Kidney epithelial cell (primary cell): Measurements from ENCODE around the gene PDE3A. TPM values are rescaled to one million over a fixed set of nuclear protein-coding genes. Genes with fewer than 3 reads are reported as not detected.

Experiments
- DNase-seq: peaks from one replicate; pipeline ENCODE4 v3.0.0-alpha.2; 2010; ENCODE audit warnings: low read depth
- H3K27me3 ChIP-seq: 2 replicates; pipeline ENCODE4 v1.6.0; 2011; ENCODE audit warnings: low read length; ENCODE audit not compliant: control insufficient read depth, insufficient read depth
- H3K36me3 ChIP-seq: 2 replicates; pipeline ENCODE4 v1.5.1; 2011; ENCODE audit warnings: low read length; ENCODE audit not compliant: control insufficient read depth, insufficient read depth
- H3K4me3 ChIP-seq: 2 replicates; pipeline ENCODE4 v1.5.1; 2011; ENCODE audit warnings: low read depth, mild to moderate bottlenecking, control low read depth, low read length
- total RNA-seq: library from RNA; depleted of rRNA; stranded (reverse); fragments of >200 nt; gene quantifications from 2 replicates; pipeline ENCODE4 v1.2.3, GENCODE V29; 2015
- TF ChIP-seq, protein P1 (sequence below): IDR thresholded peaks from 2 replicates; pipeline ENCODE4 v1.5.1; 2011; ENCODE audit warnings: mild to moderate bottlenecking, moderate library complexity, low read length, control low read depth, inconsistent platforms; ENCODE audit not compliant: insufficient read depth, poor library complexity, severe bottlenecking

Gene PDE3A
- total RNA-seq, 1 donor from 2014 or later, result 1.8 TPM

DNA sequence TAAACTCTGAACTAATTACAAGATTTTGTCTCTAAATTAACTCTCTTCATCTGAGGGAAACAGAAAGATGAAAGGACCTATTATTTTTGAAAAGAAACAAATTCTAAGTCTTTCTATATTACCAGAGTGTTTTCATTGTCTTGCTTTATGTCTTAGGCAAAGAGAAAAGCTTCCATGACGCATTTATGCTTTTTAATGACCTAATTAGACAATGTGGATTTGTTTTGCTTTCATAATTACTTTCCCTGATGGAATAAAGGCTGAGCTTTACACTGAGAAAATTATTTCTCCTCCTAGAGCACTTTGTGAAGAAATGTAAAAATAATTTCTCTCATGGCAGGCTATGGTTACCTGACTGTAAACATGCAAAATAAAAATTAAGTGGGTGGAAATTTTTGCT, 188.8 kb downstream of the PDE3A start:
- Histone ChIP-seq H3K4me3 (no peak overlapping the region), H3K27me3 (no peaks in the 10 kb centered on the region), H3K36me3 (no peaks in the 10 kb centered on the region)
- TF ChIP-seq, protein P1, sequence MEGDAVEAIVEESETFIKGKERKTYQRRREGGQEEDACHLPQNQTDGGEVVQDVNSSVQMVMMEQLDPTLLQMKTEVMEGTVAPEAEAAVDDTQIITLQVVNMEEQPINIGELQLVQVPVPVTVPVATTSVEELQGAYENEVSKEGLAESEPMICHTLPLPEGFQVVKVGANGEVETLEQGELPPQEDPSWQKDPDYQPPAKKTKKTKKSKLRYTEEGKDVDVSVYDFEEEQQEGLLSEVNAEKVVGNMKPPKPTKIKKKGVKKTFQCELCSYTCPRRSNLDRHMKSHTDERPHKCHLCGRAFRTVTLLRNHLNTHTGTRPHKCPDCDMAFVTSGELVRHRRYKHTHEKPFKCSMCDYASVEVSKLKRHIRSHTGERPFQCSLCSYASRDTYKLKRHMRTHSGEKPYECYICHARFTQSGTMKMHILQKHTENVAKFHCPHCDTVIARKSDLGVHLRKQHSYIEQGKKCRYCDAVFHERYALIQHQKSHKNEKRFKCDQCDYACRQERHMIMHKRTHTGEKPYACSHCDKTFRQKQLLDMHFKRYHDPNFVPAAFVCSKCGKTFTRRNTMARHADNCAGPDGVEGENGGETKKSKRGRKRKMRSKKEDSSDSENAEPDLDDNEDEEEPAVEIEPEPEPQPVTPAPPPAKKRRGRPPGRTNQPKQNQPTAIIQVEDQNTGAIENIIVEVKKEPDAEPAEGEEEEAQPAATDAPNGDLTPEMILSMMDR, result no peak
- DNase-seq, result no peak

GRCh38 chr12:20560935-20561334, 192.6 kb downstream of the PDE3A start:
- TF ChIP-seq, protein P1, result no peak
- no peak for DNase-seq

GRCh38 chr12:20561871-20562270, 193.5 kb downstream of the PDE3A start:
- Histone ChIP-seq H3K27me3 (no peaks in the 10 kb centered on the region), H3K4me3 (no peak overlapping the region), H3K36me3 (no peaks in the 10 kb centered on the region)
- no peak for DNase-seq
- TF ChIP-seq, protein P1, result no peak

More at GRCh38 chr12:20560935-20561334, 192.6 kb downstream of the PDE3A start:
- Histone ChIP-seq H3K27me3 (no peaks in the 10 kb centered on the region), H3K4me3 (no peak overlapping the region), H3K36me3 (no peaks in the 10 kb centered on the region)

DNA sequence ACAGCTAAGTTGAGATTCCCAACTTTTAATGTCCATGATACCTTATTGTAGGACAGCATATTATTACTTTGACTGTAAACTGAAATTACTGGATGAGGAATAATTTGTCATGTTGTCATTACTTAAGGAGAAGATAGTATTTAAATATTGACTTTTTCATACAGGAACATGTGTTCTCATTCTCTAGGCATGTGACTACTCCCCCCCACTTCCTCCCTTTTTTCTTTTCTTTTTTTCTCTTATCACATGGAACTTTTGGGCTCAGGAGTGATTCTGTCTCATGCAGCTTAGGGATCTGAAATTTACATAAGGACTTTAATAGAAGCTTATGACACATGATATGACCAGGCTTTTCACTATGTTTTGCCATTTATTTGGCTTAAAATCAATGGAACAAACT, 199.1 kb downstream of the PDE3A start:
- Histone ChIP-seq H3K27me3 (no peaks in the 10 kb centered on the region), H3K36me3 (no peaks in the 10 kb centered on the region), H3K4me3 (no peak overlapping the region)
- TF ChIP-seq, protein P1, result no peak
- DNase-seq, result no peak

DNA sequence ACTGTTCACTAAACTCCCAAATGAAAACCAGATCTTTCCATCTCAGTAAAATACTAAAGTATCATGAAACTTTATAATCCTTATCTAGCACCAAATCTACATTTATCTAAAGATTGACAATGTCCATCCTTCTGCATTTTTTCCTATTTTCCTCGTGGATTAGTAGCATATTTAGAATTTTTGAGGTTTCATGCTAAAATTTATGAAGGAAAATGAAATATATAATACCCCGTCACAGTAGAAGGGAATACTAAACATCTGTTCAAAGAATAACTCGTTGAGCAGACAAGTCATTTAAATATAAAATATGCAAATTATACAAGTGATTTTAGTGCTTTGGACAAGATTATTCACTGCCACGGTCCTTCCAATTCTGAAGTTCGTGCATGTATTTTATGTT, 204.1 kb downstream of the PDE3A start:
- H3K27me3 ChIP-seq, result no peaks in the 10 kb centered on the region
- DNase-seq, result no peak
- TF ChIP-seq, protein P1, result no peak
- H3K36me3 ChIP-seq, result no peaks in the 10 kb centered on the region
- H3K4me3 ChIP-seq, result no peak overlapping the region

DNA sequence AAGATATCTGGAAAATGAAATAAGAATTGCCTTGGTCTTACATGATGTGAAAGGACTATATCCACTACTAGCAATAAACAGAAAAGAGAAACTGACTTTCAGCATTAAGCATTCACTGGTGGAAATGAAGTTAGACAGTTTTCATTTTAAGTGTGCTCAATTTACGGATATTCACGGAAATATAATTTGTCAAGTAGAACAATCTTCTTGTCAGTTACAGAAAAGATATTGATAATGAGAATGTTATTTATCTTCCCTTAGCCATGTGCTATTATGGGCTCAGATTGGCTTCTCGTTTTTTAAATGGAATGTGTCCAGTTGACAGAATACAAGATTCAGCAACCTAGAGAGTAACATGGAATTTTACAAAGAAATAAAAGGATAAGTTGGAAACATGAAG, 208.2 kb downstream of the PDE3A start:
- Histone ChIP-seq H3K36me3 (no peaks in the 10 kb centered on the region), H3K4me3 (no peak overlapping the region), H3K27me3 (no peaks in the 10 kb centered on the region)
- TF ChIP-seq, protein P1, result no peak
- DNase-seq, result no peak
